KMS-11 (cell line): ENCODE measurements around the gene ARID1B.

Source experiments
- H2AFZ ChIP-seq: fragments of 200-600 bp; sonication (generic); 2 replicates; pipeline ENCODE4 v1.6.1; 2016; ENCODE audit warnings: antibody characterized with exemption, mixed run types, low read depth
- H3K27ac ChIP-seq: fragments of 200-600 bp; sonication (generic); 2 replicates; pipeline ENCODE4 v1.6.1; 2016; ENCODE audit warnings: mild to moderate bottlenecking, mixed run types
- H3K27me3 ChIP-seq: fragments of 200-600 bp; sonication (generic); 2 replicates; pipeline ENCODE4 v1.6.1; 2017; ENCODE audit warnings: mild to moderate bottlenecking, low read depth, mixed run types, moderate library complexity; ENCODE audit not compliant: insufficient read depth
- H3K36me3 ChIP-seq: fragments of 200-600 bp; sonication (generic); 2 replicates; pipeline ENCODE4 v1.6.1; 2017; ENCODE audit warnings: mild to moderate bottlenecking, mixed run types; ENCODE audit not compliant: insufficient read depth
- H3K4me1 ChIP-seq: fragments of 200-600 bp; sonication (generic); 2 replicates; pipeline ENCODE4 v1.6.1; 2016; ENCODE audit warnings: mild to moderate bottlenecking, low read depth, mixed run types; ENCODE audit not compliant: poor library complexity, severe bottlenecking
- H3K4me2 ChIP-seq: fragments of 200-600 bp; sonication (generic); 2 replicates; pipeline ENCODE4 v1.7.0; 2016; ENCODE audit warnings: mild to moderate bottlenecking, mixed run types
- H3K4me3 ChIP-seq: fragments of 200-600 bp; sonication (generic); IDR thresholded peaks from 2 replicates; pipeline ENCODE4 v1.6.1; 2017; ENCODE audit warnings: low read depth, low read length, mixed read lengths; ENCODE audit not compliant: insufficient read depth
- H3K79me2 ChIP-seq: fragments of 200-600 bp; sonication (generic); 2 replicates; pipeline ENCODE4 v1.6.1; 2016; ENCODE audit warnings: low read depth, mixed run types; ENCODE audit not compliant: insufficient read depth
- H3K9ac ChIP-seq: fragments of 200-600 bp; sonication (generic); 2 replicates; pipeline ENCODE4 v1.6.1; 2016; ENCODE audit warnings: mild to moderate bottlenecking, mixed run types
- H4K20me1 ChIP-seq: fragments of 200-600 bp; sonication (generic); 2 replicates; pipeline ENCODE4 v1.6.1; 2016; ENCODE audit warnings: mild to moderate bottlenecking, mixed run types; ENCODE audit not compliant: insufficient read depth
- CTCF ChIP-seq: fragments of 200-600 bp; sonication (generic); conservative IDR thresholded peaks from 2 replicates; pipeline ENCODE4 v1.6.1; 2017; ENCODE audit warnings: low read depth, mild to moderate bottlenecking, antibody characterized with exemption, low read length, moderate library complexity, mixed read lengths

Gene ARID1B

GRCh38 chr6:157223511-157223910 lies 446.3 kb downstream of the ARID1B start:
- H3K27ac ChIP-seq: no peak overlapping the region
- no peaks in the 10 kb centered on the region for H3K27me3 ChIP-seq
- no peak overlapping the region for H3K9ac ChIP-seq
- H3K4me1 ChIP-seq: peaks cover 15% of the 10 kb centered on the region
- no peaks in the 10 kb centered on the region for H3K79me2 ChIP-seq
- H4K20me1 ChIP-seq: no peaks in the 10 kb centered on the region
- TF ChIP-seq CTCF: no peak
- no peak overlapping the region for H3K4me2 ChIP-seq
- no peak overlapping the region for H3K4me3 ChIP-seq
- no peak overlapping the region for H2AFZ ChIP-seq
- H3K36me3 ChIP-seq: no peaks in the 10 kb centered on the region

DNA sequence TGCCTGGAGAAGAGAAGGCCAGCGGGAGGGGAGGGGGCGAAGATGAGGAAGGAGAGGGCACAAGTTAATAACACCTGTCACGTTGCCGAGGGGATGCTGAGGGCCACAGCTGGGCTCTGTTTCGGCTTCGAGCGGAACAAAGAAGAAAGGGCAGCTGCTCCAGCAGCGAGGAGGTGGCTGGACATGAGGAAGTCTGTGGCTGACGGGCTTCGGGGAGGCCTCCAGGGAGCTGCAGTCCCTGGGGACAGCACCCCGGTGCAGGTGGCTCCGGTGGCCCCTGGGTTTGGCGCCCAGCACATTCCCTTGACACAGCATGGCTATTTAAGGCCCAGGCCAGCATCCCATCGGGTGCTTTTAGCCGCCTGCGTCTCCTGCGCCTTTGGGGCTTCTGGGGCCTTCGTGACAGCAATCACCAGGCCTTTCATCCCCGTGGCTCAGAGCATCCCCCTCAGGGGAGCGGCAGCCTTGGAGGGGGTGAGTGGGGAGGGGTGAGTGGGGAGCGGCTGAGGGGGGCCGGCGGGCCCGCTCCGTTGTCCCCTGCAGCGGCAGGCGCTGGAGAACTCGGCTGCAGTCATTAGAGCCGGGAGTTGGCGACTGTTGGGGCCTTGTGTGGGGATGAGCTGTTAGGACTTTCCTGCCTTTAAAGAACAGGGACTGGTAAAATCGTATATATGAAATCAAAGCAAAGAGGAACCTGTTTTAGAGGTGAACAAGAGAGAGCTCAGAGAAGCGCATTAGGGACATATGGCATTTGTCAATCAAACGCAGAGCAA lies 447.2 kb downstream of the ARID1B start:
- H3K4me1 ChIP-seq: peaks cover 24% of the 10 kb centered on the region
- no peak overlapping the region for H3K4me3 ChIP-seq
- H3K4me2 ChIP-seq: no peak overlapping the region
- TF ChIP-seq CTCF: no peak
- H3K36me3 ChIP-seq: no peaks in the 10 kb centered on the region
- no peaks in the 10 kb centered on the region for H3K79me2 ChIP-seq
- H4K20me1 ChIP-seq: no peaks in the 10 kb centered on the region
- H2AFZ ChIP-seq: no peak overlapping the region
- no peak overlapping the region for H3K9ac ChIP-seq
- H3K27me3 ChIP-seq: no peaks in the 10 kb centered on the region
- H3K27ac ChIP-seq: no peak overlapping the region

- no peaks in the 10 kb centered on the region for H3K36me3 ChIP-seq
- H3K79me2 ChIP-seq: no peaks in the 10 kb centered on the region
- no peak overlapping the region for H2AFZ ChIP-seq
- H4K20me1 ChIP-seq: no peaks in the 10 kb centered on the region
- TF ChIP-seq CTCF: no peak
- H3K4me3 ChIP-seq: no peak overlapping the region
- H3K9ac ChIP-seq: no peak overlapping the region
- no peak overlapping the region for H3K27ac ChIP-seq
- no peak overlapping the region for H3K4me2 ChIP-seq
- no peaks in the 10 kb centered on the region for H3K27me3 ChIP-seq
- peaks cover 31% of the 10 kb centered on the region for H3K4me1 ChIP-seq
These were observed 447.9 kb downstream of the ARID1B start for GRCh38 chr6:157224951-157225574.

- Histone ChIP-seq H3K9ac (no peak overlapping the region), H3K27ac (no peak overlapping the region), H3K4me2 (no peak overlapping the region)
These were observed 448.4 kb downstream of the ARID1B start for GRCh38 chr6:157225575-157225995.

More at GRCh38 chr6:157225575-157225995, 448.4 kb downstream of the ARID1B start:
- H2AFZ ChIP-seq: no peak overlapping the region
- H4K20me1 ChIP-seq: no peaks in the 10 kb centered on the region
- H3K36me3 ChIP-seq: no peaks in the 10 kb centered on the region
- no peaks in the 10 kb centered on the region for H3K79me2 ChIP-seq
- H3K4me3 ChIP-seq: no peak overlapping the region
- no peak for TF ChIP-seq CTCF
- no peaks in the 10 kb centered on the region for H3K27me3 ChIP-seq
- H3K4me1 ChIP-seq: peaks cover 32% of the 10 kb centered on the region
